ENCODE data around the gene SLC35F4. TPM values are rescaled to one million over a fixed set of nuclear protein-coding genes. Genes with fewer than 3 reads are reported as not detected.

The SLC35F4 gene
- total RNA-seq, 1 experiment from 2014 or later = not detected

GRCh38 chr14:57869617-57870016, 3.7 kb upstream of the SLC35F4 start:
- Histone ChIP-seq H2BK120ac (ENCODE audit: low read depth, low read length, poor library complexity, severe bottlenecking) (no peak overlapping the region), H3K23ac (ENCODE audit: insufficient read length, low read depth, low read length) (no peak overlapping the region), H2BK5ac (ENCODE audit: insufficient read length, low read length) (no peak overlapping the region), H3T11ph (ENCODE audit: low read length) (no peak overlapping the region), H2AFZ (ENCODE audit: low read length) (no peak overlapping the region), H3K14ac (ENCODE audit: insufficient read depth, low read length) (no peak overlapping the region), H2BK12ac (ENCODE audit: insufficient read length, low read depth, low read length) (no peak overlapping the region), H3K9ac (ENCODE audit: extremely low read depth, insufficient read length, low read length) (no peak overlapping the region), H3K27me3 (ENCODE audit: insufficient read depth, low read length) (peaks cover 10% of the 10 kb centered on the region; the same call in 1 of the 2 replicates), H2BK15ac (ENCODE audit: low read depth, low read length) (no peak overlapping the region), H4K5ac (ENCODE audit: insufficient read length, low read depth, low read length) (no peak overlapping the region), H4K91ac (ENCODE audit: insufficient read length, low read depth, low read length) (no peak overlapping the region), H4K8ac (replicated peaks; ENCODE audit: insufficient read length, low read depth, low read length) (no peak overlapping the region), H2BK20ac (ENCODE audit: low read depth, low read length, poor library complexity, severe bottlenecking) (no peak overlapping the region), H3K9me3 (ENCODE audit: control insufficient read depth, low read depth, low read length) (no peaks in the 10 kb centered on the region), H3K79me2 (ENCODE audit: insufficient read depth, low read length) (no peaks in the 10 kb centered on the region), H4K20me1 (ENCODE audit: control insufficient read depth, insufficient read depth, insufficient read length) (no peaks in the 10 kb centered on the region), H3K23me2 (ENCODE audit: insufficient read length, low read depth, low read length, poor library complexity, severe bottlenecking) (peaks cover 3% of the 10 kb centered on the region), H3K4me1 (ENCODE audit: insufficient read depth, low read length) (no peaks in the 10 kb centered on the region), H2AK5ac (ENCODE audit: insufficient read length, low read length) (no peak overlapping the region), H3K18ac (ENCODE audit: insufficient read length, low read depth, low read length) (no peak overlapping the region), H3K4ac (ENCODE audit: low read depth, low read length) (no peak overlapping the region), H3K56ac (ENCODE audit: insufficient read length, low read depth, low read length) (no peak overlapping the region), H3K4me2 (ENCODE audit: insufficient read depth, insufficient read length, low read length) (no peak overlapping the region), H3K79me1 (ENCODE audit: insufficient read depth, low read depth, low read length, poor library complexity, severe bottlenecking) (no peaks in the 10 kb centered on the region), H3K27ac (ENCODE audit: insufficient read length, low read depth, low read length) (no peak overlapping the region)
- TF ChIP-seq CTCF (conservative IDR thresholded peaks at IDR 0.05) = no peak
- H3K4me1 Mint-ChIP-seq = peaks cover 23 to 33% of the 10 kb centered on the region in 2 experiments
- H3K36me3 Mint-ChIP-seq (ENCODE audit: insufficient read depth in 1 of 3, low read depth in 3 of 3) = no peaks in the 10 kb centered on the region
- H3K9me3 Mint-ChIP-seq = no peaks in the 10 kb centered on the region
- H3K27ac Mint-ChIP-seq = no peak overlapping the region
- H3K27me3 Mint-ChIP-seq (ENCODE audit: low read depth) = peaks cover 25% of the 10 kb centered on the region
- DNase-seq = no peak
- no peak overlapping the region for H3K4me3 Mint-ChIP-seq
